ENCODE results near the gene RWDD4.

DNA sequence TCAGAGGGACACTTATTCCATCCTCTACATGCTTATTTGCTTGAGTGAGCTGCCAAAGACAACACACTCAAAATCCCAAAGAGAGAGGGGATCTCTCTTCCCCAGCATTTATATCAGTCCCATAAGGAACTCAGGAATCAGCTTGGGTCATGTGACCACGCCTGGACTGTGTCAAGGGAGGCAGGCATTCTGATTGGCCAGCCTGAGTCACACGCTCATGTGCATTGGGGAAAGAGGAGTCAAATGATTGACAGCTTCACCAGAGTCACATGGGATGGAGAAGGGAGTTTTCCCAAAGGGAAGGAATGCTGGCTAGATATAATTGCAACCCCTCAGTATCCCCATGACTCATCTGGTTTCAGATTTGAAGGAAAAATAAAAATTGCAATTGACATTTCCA, 49.0 kb downstream of the RWDD4 start:
- no peak for TF ChIP-seq EZH2 (IDR thresholded peaks at IDR 0.05; ENCODE audit: low read length)
- TF ChIP-seq, protein P1, sequence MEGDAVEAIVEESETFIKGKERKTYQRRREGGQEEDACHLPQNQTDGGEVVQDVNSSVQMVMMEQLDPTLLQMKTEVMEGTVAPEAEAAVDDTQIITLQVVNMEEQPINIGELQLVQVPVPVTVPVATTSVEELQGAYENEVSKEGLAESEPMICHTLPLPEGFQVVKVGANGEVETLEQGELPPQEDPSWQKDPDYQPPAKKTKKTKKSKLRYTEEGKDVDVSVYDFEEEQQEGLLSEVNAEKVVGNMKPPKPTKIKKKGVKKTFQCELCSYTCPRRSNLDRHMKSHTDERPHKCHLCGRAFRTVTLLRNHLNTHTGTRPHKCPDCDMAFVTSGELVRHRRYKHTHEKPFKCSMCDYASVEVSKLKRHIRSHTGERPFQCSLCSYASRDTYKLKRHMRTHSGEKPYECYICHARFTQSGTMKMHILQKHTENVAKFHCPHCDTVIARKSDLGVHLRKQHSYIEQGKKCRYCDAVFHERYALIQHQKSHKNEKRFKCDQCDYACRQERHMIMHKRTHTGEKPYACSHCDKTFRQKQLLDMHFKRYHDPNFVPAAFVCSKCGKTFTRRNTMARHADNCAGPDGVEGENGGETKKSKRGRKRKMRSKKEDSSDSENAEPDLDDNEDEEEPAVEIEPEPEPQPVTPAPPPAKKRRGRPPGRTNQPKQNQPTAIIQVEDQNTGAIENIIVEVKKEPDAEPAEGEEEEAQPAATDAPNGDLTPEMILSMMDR (optimal IDR thresholded peaks at IDR 0.05 in 1 of 3, IDR thresholded peaks at IDR 0.05 in 1 of 3, conservative IDR thresholded peaks at IDR 0.05 in 1 of 3; ENCODE audit: extremely low read depth in 1 of 3, insufficient read depth in 2 of 3, low read length in 3 of 3), result no peak

Measured in keratinocyte (primary cell).